T-helper 1 cell treated with Interleukin-12 subunit alpha and Interleukin-12 subunit beta and Interleukin-4 antibody, amounts not matched to agents 30 μg/mL and 1 μg/mL, for 36 hours (primary cell): ENCODE measurements around the gene SLC39A11.
"Not testable (repeated sequence)": the region's sequence is repeated elsewhere in the genome, so short reads cannot be mapped to it uniquely, and the experiment has no call there.

Source experiments
- H3K27ac Mint-ChIP-seq: one replicate; pipeline ENCODE4 v1.8.0; 2021; ENCODE audit warnings: mild to moderate bottlenecking, mixed read lengths
- H3K27me3 Mint-ChIP-seq: one replicate; pipeline ENCODE4 v1.8.0; 2021; ENCODE audit warnings: low read depth, mixed read lengths
- H3K36me3 Mint-ChIP-seq: one replicate; pipeline ENCODE4 v1.8.0; 2021; ENCODE audit warnings: low read depth, mixed read lengths
- H3K4me1 Mint-ChIP-seq: one replicate; pipeline ENCODE4 v1.8.0; 2021; ENCODE audit warnings: low read depth, mixed read lengths
- H3K4me3 Mint-ChIP-seq: one replicate; pipeline ENCODE4 v1.8.0; 2021; ENCODE audit warnings: mild to moderate bottlenecking, moderate library complexity, mixed read lengths
- H3K9me3 Mint-ChIP-seq: one replicate; pipeline ENCODE4 v1.8.0; 2021; ENCODE audit warnings: mixed read lengths

SLC39A11 gene

GRCh38 chr17:72782437-72782836 is 310.1 kb downstream of the SLC39A11 start:
- H3K4me1 Mint-ChIP-seq, H3K27ac Mint-ChIP-seq, H3K36me3 Mint-ChIP-seq, H3K9me3 Mint-ChIP-seq, H3K4me3 Mint-ChIP-seq, H3K27me3 Mint-ChIP-seq: not testable (repeated sequence)

DNA sequence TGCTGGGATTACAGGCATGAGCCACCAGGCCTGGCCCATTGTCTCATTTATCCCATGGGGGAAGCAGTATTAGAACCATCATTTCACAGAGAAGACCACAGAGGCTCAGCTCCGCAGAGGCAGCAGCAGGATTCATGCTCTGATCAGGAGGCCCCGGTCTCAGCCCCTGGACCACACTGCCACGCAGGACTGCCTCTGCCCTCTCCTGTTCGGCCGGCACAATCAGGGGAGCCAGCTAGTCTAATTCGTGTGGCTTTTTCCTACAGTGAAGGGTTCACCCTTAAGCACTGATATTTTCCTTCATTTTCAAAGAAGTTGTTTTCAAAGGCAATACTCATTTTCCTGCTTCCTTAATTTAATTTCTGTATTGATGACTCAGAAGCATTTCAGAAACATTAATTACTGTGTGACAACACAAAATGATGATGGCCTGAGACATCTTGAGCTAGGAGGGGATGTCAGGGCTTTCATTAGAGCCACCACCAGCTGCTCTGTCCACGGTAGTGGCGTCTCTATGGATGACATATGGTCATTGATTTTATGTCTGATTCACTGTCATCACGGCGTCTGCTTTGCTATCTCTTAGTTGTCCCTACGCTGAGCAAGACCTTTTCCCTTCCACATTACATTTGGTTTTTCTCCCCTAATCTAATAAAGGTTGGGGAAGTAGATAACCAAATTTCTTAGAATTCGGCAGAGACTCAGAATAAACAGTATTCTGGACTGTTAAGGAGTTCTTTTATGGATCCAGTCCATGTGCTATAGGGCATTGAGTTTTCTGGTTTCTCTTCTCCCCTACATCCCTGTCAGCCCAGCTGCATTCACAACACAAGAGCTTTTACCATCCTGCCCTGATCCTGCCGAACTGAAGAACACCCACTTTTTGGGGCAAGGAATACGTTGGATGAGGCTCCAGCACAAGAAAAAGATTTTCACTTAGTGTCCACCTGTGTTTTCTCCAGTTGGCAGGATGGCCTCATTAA is 314.0 kb downstream of the SLC39A11 start:
- Mint-ChIP-seq H3K4me1 (no peaks in the 10 kb centered on the region), H3K9me3 (no peaks in the 10 kb centered on the region), H3K27ac (no peak overlapping the region), H3K36me3 (no peaks in the 10 kb centered on the region), H3K4me3 (no peak overlapping the region), H3K27me3 (no peaks in the 10 kb centered on the region)

DNA sequence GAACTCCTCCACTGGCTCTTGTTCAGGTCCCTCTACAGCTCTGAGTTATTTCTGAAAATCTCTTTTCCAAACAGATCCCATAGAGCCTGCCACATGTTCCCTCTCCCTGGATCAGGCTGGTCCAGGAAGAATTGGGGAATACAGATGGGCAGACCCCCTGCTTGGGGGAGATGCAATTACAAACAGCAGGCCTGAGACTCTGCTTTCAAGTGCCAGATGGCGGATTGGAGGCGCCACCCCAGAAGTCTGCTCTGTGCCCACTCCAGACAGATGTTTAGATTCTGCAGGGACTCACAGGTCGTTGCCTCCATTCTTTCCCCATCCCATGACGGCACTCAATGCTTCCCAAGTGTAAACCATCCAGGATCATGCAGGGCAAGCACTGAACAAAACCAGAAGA is 316.6 kb downstream of the SLC39A11 start:
- Mint-ChIP-seq H3K27me3 (no peaks in the 10 kb centered on the region), H3K4me1 (no peaks in the 10 kb centered on the region), H3K36me3 (no peaks in the 10 kb centered on the region), H3K4me3 (no peak overlapping the region), H3K27ac (no peak overlapping the region), H3K9me3 (no peaks in the 10 kb centered on the region)

- H3K27ac Mint-ChIP-seq = no peak overlapping the region
- no peaks in the 10 kb centered on the region for H3K9me3 Mint-ChIP-seq
- no peaks in the 10 kb centered on the region for H3K4me1 Mint-ChIP-seq
- no peaks in the 10 kb centered on the region for H3K27me3 Mint-ChIP-seq
- H3K36me3 Mint-ChIP-seq = no peaks in the 10 kb centered on the region
- H3K4me3 Mint-ChIP-seq = no peak overlapping the region
These were observed 317.3 kb downstream of the SLC39A11 start for GRCh38 chr17:72775237-72775636.

DNA sequence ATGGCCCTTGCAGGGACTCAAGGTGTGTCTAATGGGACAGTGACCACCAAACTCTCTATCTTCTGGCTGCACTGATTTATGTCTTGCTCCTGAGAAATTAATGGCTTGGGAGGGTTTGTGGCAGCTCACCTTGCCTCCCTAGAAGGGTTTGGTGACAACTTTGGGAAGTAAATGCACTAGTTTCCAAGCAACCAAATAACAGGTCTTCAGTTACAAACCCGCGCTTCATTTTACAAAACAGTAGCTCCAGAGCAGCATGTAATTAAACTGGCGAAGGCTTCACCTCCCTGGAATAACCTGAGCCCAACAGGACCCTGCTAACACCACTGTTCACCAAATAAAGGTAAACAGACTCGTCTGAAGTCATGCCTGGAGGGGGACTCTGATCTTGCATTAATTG is 318.3 kb downstream of the SLC39A11 start:
- H3K27ac Mint-ChIP-seq = no peak overlapping the region
- no peak overlapping the region for H3K4me3 Mint-ChIP-seq
- no peaks in the 10 kb centered on the region for H3K4me1 Mint-ChIP-seq
- H3K36me3 Mint-ChIP-seq = no peaks in the 10 kb centered on the region
- H3K9me3 Mint-ChIP-seq = peaks cover 4% of the 10 kb centered on the region
- no peaks in the 10 kb centered on the region for H3K27me3 Mint-ChIP-seq

DNA sequence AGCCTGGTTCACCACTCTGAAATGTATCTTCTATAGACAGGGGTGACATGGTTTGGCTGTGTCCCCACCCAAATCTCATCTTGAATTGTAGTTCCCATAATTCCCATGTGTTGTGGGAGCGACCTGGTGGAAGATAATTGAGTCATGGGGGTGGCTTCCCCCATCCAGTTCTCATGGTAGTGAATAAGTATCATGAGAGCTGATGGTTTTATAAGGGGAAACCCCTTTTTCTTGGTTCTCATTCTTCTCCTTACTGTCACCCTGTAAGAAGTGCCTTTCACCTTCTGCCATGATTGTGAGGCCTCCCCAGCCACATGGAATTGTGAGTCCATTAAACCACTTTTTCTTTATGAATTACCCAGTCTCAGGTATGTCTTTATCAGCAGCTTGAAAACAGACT is 319.3 kb downstream of the SLC39A11 start:
- H3K36me3 Mint-ChIP-seq = not testable (repeated sequence)

DNA sequence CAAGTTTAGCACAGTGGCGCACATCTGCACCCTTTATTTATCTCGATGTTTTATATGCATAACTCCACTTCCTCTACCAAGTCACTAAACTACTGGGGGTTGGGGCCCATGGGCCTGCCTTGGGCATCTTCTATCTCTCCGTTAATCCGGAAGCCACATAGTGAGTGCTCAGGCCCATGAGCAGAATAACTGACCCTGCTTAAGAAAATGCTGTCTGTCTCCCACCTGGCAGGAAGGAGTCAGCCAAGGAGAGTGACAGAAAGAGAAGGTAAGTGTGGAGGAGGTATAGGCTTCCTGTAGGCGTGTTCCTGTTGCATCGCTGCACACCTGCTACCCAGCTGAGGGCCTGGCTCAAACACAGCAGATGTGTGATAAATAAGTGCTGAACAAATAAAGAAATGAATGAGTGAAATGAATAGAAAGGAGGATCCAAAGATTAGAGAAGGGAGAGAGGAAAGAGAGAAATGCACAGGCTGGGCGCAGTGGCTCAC is 320.1 kb downstream of the SLC39A11 start:
- H3K4me3 Mint-ChIP-seq = no peak overlapping the region
- peaks cover 4% of the 10 kb centered on the region for H3K9me3 Mint-ChIP-seq
- no peaks in the 10 kb centered on the region for H3K36me3 Mint-ChIP-seq
- H3K27me3 Mint-ChIP-seq = no peaks in the 10 kb centered on the region
- H3K27ac Mint-ChIP-seq = no peak overlapping the region
- H3K4me1 Mint-ChIP-seq = no peaks in the 10 kb centered on the region

More for the DNA sequence above, 319.3 kb downstream of the SLC39A11 start:
- H3K4me1 Mint-ChIP-seq, H3K27ac Mint-ChIP-seq, H3K27me3 Mint-ChIP-seq, H3K9me3 Mint-ChIP-seq, H3K4me3 Mint-ChIP-seq: not testable (repeated sequence)

- Mint-ChIP-seq H3K27ac (no peak overlapping the region), H3K36me3 (no peaks in the 10 kb centered on the region), H3K9me3 (peaks cover 4% of the 10 kb centered on the region), H3K27me3 (no peaks in the 10 kb centered on the region), H3K4me3 (no peak overlapping the region), H3K4me1 (no peaks in the 10 kb centered on the region)
These were observed 320.8 kb downstream of the SLC39A11 start for GRCh38 chr17:72771734-72772133.

DNA sequence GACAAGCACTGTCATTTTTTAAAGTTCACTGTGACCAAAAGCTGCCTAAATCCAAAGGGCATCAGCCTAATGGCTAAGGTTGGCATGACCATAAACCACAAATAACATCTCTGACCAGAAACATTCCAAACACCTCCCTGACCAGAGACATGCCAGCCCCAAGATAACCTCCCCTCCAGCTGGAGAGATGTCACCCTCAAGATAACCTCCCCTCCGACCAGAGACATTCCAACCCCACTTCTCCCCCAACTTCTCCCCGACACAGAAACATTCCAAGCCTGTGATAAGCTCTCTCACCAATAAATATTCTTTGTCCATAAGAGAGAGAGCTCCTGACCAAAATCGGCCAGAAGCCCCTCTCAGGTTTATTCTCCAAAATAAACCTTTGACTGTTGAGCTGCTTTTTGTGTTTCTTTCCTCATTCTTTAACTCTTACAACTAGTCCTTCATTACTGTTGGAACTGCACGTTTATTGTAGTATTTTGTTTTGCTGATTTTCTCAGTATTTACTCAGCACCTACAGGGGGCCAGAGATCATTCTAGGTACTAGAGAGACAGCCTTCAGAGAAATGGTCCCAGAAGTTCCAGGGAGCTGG is 325.6 kb downstream of the SLC39A11 start:
- no peaks in the 10 kb centered on the region for H3K27me3 Mint-ChIP-seq
- no peak overlapping the region for H3K4me3 Mint-ChIP-seq
- H3K27ac Mint-ChIP-seq = no peak overlapping the region
- H3K4me1 Mint-ChIP-seq = no peaks in the 10 kb centered on the region
- H3K36me3 Mint-ChIP-seq = no peaks in the 10 kb centered on the region
- H3K9me3 Mint-ChIP-seq = peaks cover 4% of the 10 kb centered on the region

DNA sequence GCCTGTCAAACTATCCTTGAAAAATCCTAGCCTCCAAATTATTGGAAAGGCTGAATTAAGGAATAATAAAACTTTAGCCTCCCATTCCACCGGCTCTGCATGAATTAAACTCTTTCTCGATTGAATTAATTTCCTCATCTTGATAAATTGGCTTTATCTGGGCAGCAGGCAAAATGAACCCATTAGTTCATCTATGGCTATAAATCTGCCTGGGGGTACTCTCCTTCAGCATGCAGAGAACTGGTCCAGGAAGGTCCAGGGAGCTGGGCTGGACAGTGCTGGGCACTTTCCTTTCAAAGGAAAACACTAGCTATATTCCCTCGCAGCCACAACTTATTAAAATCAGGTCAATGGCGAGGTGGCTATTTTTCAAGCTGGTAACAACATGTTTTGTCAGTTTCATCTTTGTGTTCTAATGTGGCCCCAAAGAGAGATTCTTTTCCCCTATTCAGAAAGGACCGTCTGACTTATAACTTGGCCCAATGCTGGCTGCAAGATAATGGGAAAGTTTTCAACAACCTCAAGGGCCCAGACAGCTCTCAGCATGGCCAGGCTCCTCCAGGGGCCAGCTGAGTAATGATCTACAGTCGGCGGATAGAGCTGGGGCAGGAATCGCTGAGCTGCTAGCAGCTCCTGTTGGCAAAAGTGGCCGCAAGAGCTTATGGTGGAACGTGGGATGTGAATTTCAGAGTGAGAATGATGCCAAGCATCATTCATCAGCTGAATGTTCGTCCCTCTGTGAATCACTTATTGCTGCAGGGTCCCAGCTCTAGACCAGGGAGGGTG is 326.9 kb downstream of the SLC39A11 start:
- Mint-ChIP-seq H3K27me3 (no peaks in the 10 kb centered on the region), H3K36me3 (no peaks in the 10 kb centered on the region), H3K4me1 (no peaks in the 10 kb centered on the region), H3K27ac (no peak overlapping the region), H3K4me3 (no peak overlapping the region), H3K9me3 (peaks cover 4% of the 10 kb centered on the region)

- no peaks in the 10 kb centered on the region for H3K36me3 Mint-ChIP-seq
- no peaks in the 10 kb centered on the region for H3K4me1 Mint-ChIP-seq
- H3K4me3 Mint-ChIP-seq = no peak overlapping the region
- H3K27me3 Mint-ChIP-seq = no peaks in the 10 kb centered on the region
- H3K27ac Mint-ChIP-seq = no peak overlapping the region
- no peaks in the 10 kb centered on the region for H3K9me3 Mint-ChIP-seq
These were observed 327.9 kb downstream of the SLC39A11 start for GRCh38 chr17:72764632-72765041.

GRCh38 chr17:72763981-72764380 is 328.5 kb downstream of the SLC39A11 start:
- Mint-ChIP-seq H3K27ac (no peak overlapping the region), H3K4me3 (no peak overlapping the region), H3K27me3 (no peaks in the 10 kb centered on the region), H3K36me3 (no peaks in the 10 kb centered on the region), H3K9me3 (no peaks in the 10 kb centered on the region), H3K4me1 (no peaks in the 10 kb centered on the region)

DNA sequence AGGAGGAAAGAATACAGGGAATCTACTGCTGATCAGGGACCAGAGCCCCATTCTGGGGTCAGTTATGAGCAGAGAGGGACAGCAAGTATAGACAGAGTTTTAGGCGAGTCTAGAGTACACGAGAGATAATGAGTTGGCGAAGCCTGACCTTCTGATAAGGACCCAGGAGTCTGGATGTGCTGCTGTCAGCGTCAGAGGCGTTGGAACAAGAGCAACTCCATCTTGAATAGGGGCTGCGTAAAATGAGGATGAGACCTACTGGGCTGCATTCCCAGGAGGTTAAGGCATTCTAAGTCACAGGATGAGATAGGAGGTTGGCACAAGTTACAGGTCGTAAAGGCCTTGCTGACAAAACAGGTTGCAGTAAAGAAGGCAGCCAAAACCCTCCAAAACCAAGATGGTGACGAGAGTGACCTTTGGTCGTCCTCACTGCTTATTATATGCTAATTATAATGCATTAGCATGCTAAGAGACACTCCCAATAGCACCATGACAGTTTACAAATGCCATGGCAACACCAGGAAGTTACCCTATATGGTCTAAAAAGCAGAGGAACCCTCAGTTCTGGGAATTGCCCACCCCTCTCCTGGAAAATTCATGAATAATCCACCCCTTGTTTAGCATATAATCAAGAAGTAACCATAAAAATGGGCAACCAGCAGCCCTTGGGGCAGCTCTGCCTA is 330.5 kb downstream of the SLC39A11 start:
- not testable (repeated sequence) for H3K4me3 Mint-ChIP-seq, H3K27me3 Mint-ChIP-seq, H3K36me3 Mint-ChIP-seq, H3K27ac Mint-ChIP-seq, H3K9me3 Mint-ChIP-seq, H3K4me1 Mint-ChIP-seq

- peaks cover under 1% of the 10 kb centered on the region for H3K9me3 Mint-ChIP-seq
- H3K27me3 Mint-ChIP-seq = no peaks in the 10 kb centered on the region
- no peak overlapping the region for H3K27ac Mint-ChIP-seq
- H3K36me3 Mint-ChIP-seq = no peaks in the 10 kb centered on the region
- no peaks in the 10 kb centered on the region for H3K4me1 Mint-ChIP-seq
- no peak overlapping the region for H3K4me3 Mint-ChIP-seq
These were observed 331.1 kb downstream of the SLC39A11 start for GRCh38 chr17:72761431-72761830.
